ENCODE data around the gene ETHE1. TPM values are rescaled to one million over a fixed set of nuclear protein-coding genes. Genes with fewer than 3 reads are reported as not detected.

The ETHE1 gene
- total RNA-seq, 1 experiment from 2014 or later: 19.0 TPM

DNA sequence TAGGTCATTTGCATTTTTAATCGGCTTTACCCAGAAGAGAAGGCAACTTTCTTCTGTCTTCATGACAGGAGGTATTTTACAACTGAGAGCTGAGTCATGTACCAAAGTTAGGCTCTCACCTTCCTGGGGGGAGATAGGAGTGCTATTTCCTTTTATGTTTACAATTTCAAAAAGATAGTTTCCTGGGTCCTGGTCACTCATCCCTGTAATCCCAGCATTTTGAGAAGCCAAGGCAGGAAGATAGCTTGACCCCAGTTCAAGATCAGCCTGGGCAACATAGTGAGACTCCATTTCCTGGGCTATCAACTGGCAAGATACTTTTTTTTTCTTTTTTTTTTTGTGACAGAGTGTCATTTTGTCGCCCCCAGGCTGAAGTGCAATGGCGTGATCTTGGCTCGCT, 69.2 kb downstream of the ETHE1 start (continued):
- TF ChIP-seq, protein P1, sequence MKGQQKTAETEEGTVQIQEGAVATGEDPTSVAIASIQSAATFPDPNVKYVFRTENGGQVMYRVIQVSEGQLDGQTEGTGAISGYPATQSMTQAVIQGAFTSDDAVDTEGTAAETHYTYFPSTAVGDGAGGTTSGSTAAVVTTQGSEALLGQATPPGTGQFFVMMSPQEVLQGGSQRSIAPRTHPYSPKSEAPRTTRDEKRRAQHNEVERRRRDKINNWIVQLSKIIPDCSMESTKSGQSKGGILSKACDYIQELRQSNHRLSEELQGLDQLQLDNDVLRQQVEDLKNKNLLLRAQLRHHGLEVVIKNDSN (CRISPR knock-in tag; IDR thresholded peaks at IDR 0.05): no peak
- TF ChIP-seq, protein P2, sequence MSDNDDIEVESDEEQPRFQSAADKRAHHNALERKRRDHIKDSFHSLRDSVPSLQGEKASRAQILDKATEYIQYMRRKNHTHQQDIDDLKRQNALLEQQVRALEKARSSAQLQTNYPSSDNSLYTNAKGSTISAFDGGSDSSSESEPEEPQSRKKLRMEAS (CRISPR knock-in tag; IDR thresholded peaks at IDR 0.05): no peak
- TF ChIP-seq NR2C2 (CRISPR knock-in tag; IDR thresholded peaks at IDR 0.05): no peak

Other genes with a start within 250 kb of the ETHE1 start
- 2.0 to 4.5 TPM (median 2.0 TPM) in 3 replicates for gene CD177, start 173.5 kb downstream of the ETHE1 start, total RNA-seq (2021)
- not detected in 3 replicates for gene TEX101, start 112.3 kb downstream of the ETHE1 start, total RNA-seq (2021)
- 2.7 to 3.8 TPM (median 3.1 TPM) in 3 replicates for gene LYPD3, start 61.6 kb downstream of the ETHE1 start, total RNA-seq (2021)
- 14.6 to 15.6 TPM (median 14.8 TPM) in 3 replicates for gene PHLDB3, start 22.5 kb downstream of the ETHE1 start, total RNA-seq (2021)
- gene ZNF575, start 6.0 kb upstream of the ETHE1 start, total RNA-seq (2021): 0.13 to 0.25 TPM in 2 of 3 replicates, not detected in the other
- gene XRCC1, start 48.3 kb upstream of the ETHE1 start, total RNA-seq (2021): 46.5 to 50.8 TPM (median 48.3 TPM) in 3 replicates
- gene PINLYP, start 48.6 kb upstream of the ETHE1 start, total RNA-seq (2021): 6.4 to 11.3 TPM (median 10.6 TPM) in 3 replicates
- 33.6 to 38.1 TPM (median 35.5 TPM) in 3 replicates for gene IRGQ, start 68.9 kb upstream of the ETHE1 start, total RNA-seq (2021)
- gene ZNF576, start 69.4 kb upstream of the ETHE1 start, total RNA-seq (2021): 15.9 to 18.5 TPM (median 16.5 TPM) in 3 replicates
- 0.34 to 0.44 TPM (median 0.42 TPM) in 3 replicates for gene SRRM5, start 84.9 kb upstream of the ETHE1 start, total RNA-seq (2021)
- 19.2 to 20.1 TPM (median 20.0 TPM) in 3 replicates for gene ZNF428, start 92.4 kb upstream of the ETHE1 start, total RNA-seq (2021)
- gene CADM4, start 112.6 kb upstream of the ETHE1 start, total RNA-seq (2021): 12.2 to 13.3 TPM (median 12.4 TPM) in 3 replicates
- gene PLAUR, start 143.0 kb upstream of the ETHE1 start, total RNA-seq (2021): 10.5 to 14.4 TPM (median 13.5 TPM) in 3 replicates
- gene IRGC, start 188.9 kb upstream of the ETHE1 start, total RNA-seq (2021): not detected in 3 replicates
- gene SMG9, start 227.8 kb upstream of the ETHE1 start, total RNA-seq (2021): 25.7 to 39.6 TPM (median 34.3 TPM) in 3 replicates

Data from WTC11 (cell line).